ENCODE data around the gene TMEM54. TPM values are rescaled to one million over a fixed set of nuclear protein-coding genes. Genes with fewer than 3 reads are reported as not detected.

The TMEM54 gene
- total RNA-seq, 1 donor from 2014 or later, result 30.6 TPM

DNA sequence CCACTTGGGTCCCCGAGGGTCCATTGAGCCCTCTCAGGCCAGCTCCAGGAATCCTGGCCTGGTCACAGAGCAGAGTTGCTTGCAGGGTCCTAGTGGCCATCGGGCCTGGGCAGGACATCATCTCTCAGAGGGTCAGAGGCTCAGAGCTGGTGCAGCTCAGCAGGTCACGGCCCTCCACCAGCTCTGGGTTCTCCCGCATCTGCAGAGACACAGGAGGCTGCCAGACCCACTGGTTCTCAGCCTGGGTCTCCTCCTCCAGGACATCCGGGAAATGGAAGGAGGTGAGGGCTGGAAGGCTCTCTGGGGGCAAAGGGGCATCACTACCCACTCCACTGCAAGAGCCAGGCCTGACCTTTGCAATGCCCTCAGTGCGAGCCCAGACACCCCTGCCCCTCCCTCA lies 6.5 kb downstream of the TMEM54 start:
- no peak for DNase-seq

DNA sequence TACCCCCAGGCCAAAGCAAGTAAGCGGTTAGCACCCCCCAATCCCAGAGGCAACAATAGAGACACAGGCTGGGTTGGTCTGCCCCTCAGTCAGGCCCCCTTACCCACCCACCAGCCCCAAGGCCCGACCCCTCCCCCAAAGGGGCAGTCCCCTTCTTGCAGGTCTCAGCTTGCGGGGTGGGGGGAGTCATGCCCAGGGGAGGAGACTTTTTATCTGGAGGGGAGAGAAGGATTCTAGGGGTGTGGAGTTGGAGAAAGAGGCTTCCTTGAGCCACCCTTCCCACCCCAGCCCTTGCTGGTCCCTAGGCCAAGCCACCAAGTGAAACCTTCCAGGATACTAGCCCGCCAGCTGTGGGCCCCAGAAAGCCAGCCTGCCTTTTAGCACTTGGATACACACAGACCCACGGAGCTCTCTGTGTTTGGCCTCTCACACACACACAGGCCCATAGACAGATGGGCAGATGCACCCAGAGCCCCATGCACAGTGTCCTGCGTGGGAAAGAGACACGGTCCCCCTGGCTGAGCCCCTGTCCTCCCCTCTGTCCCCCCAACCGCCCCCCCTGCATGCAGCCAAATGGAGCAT lies 7.1 kb downstream of the TMEM54 start:
- no peak for DNase-seq

DNA sequence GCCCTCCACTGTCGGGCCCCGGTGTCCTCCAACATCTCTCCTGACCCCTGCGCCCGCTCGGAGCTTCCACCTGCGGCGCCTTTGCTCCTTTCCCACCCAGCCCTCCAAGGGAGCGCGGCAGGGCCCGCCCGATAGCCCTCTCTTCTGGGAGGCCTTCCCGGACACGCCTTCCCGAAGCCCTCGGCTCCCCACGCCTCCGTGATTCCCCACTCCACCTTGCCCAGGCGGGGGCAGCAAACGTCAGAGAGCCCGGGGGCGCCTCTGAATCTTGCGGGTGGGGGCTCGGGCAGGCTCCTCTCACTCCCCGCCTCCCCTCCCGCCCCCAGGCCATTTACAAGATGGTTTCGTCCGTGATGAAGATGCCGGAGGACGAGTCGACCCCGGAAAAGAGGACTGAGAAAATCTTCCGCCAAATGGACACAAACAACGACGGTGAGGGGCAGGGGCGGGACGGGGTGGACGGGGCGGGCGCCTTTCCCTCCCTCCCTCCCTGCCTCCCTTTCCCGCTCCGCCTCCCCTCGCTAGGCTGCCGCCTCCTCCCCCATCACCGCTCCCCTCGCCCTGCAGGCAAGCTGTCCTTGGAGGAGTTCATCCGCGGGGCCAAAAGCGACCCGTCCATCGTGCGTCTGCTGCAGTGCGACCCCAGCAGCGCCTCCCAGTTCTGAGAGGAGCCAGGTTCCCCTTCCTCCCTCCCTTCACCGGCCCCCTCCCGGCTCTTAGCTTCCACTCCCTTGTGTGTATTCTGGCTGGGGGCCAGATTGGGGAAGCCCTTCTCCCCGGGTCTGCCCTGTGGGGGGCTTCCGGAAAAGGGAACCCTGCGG lies 7.8 kb downstream of the TMEM54 start:
- peak; percentile 35 for DNase-seq

DNA sequence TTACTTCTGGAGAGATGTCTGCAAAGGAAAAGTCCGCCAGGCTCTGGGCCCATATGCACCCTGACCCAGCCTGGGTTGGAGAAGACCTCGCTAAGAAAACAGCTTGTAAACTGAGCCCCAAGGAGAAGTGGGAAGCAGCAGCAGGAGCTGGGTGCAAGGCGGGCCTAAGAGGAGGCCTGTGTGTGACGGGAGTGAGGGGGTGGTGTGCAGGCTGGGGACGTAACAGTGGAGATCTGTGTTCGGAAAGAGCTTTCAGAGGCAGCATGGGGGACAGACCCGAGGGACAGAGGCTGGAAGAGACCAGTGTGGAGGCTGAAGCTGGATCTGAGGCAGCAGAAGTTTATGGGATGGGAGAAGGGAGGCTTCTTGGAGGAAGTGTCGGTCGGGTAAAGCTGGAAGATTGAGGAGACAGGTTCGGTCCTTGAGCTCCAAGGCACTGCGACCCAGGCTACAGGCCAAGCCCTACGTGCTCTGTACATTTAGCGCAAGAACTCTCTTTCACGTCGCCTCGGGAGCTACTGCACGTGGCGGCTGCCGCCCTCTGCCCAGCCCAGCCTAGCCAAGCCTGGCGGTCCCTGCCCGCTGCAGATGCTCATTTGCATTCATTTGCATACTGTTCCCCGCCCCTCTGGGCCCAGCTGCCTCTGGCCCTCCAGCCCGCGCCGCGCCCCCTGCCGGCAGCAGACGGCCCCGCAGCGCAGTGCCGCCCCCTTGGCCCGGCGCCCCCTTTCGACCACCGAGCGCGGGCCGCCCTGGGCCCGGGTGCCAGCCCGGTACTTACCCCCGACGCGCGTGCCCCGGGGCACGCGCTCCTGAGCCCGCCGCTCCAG lies 8.6 kb downstream of the TMEM54 start:
- DNase-seq, result peak; percentile 54

DNA sequence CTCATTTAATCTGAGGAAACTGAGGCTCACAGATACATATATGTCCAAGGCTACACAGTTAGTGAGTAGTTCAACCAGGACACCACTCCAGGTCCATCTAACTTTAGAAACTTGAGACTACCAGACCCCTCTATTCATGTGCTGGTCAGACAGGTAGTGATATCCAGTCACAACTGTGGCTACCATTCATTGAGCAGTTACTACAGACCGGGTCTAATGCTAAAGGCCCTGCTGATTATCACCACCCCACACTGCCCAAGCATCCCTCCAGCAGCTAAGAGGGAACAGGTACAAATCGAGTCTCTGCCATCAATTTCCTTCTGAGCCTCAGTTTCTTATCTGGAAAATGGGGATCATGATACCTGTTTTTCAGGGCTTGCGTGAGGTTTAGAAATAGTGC lies 9.6 kb downstream of the TMEM54 start:
- no peak for DNase-seq

DNA sequence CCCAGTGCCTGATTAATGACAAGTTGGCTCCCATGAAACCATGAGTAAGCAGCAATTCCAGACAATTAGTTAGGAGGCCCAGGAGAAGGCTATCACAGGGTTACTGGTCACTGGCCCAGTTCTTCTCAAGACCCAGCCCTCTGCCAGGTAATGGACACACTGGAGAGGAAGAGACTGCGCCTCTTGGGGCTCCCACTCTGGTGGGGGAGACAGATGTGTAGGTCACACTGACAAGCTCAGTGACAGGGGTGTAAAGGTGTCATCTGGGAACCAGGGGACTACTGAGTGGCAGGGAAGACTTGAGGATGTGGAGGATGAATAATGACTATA lies 10.0 kb downstream of the TMEM54 start:
- no peak for DNase-seq

DNA sequence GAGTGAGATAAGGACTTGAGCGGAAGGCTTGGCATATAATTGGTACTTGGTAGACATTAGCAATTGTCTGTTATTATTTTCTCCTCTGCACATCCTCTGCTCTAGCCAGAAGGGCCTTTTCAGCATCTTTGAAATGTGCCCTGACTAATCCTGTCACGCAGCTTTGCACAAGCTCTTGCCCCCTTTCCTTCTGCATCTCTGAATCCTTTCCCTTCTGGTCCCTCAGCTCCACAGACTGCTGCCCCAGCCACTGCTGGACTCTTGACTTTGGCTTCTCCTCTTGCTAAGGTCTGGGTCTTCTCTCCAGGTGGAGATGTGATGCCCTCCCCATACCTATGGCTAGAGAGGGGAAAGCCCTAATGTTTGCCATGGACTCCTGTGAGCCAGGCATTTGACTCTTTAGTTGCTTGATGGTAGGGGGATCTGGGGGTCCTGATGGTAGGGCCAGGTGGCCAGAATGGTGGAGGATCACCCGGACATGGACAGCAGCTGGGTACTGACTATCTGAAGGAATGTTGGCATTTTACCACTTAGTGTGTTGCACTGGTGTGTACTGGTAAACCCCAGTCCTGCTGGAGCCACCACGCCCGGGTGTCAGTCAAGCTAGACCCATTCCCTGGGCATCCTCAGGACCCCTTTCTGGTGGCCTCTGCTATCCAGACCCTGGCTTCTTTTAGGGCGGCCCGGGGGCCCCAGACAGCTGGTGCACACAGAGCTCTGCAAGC lies 10.5 kb downstream of the TMEM54 start:
- DNase-seq, result no peak

DNA sequence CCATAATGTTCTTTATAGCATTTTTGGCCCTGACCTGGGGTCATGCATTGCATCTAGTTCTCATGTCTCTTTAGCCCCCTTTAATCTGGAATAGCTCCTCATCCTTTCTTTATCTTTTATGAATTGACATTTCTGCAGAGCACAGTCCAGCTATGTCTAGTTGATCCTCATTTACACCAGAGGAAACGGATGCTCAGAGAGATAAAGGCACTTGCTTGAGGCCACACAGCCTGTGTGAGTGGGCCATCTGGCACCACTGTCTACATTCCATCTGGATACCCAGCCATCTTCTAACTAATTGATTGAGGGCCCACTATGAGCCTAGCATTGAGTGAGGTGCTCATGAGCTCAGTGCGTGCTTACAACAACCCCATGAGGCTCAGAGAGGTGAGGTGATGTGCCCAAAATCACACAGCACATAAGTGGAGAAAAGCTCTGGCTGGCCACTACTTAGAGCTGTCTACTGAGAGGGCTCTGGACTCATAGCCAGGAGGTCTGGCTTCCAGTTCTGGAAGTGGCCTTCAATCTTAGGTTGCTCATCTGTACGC lies 11.4 kb downstream of the TMEM54 start:
- no peak for DNase-seq

DNA sequence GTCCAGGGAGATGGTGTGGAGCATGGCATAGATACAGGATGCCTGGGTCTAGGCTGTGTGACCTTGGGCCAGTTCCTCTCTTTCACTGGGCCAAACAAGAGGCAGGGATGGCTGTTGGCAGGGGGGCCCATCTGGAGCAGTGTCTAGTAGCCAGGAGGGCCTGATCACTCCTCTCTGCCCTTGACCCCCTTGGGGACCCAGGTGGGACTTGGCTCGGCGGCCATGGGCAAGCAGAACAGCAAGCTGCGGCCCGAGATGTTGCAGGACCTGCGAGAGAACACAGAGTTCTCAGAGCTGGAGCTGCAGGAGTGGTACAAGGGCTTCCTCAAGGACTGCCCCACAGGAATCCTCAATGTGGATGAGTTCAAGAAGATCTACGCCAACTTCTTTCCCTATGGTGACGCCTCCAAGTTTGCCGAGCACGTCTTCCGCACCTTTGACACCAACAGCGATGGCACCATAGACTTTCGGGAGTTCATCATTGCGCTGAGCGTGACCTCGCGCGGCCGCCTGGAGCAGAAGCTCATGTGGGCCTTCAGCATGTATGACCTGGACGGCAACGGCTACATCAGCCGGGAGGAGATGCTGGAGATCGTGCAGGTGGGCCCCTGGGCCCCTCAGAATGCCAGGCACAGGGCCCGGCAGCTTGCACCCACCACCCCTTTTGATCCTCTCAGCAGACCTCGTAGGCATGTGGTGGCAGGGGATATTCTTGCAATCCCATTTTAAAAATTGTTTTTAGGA lies 12.3 kb downstream of the TMEM54 start:
- no peak for DNase-seq

DNA sequence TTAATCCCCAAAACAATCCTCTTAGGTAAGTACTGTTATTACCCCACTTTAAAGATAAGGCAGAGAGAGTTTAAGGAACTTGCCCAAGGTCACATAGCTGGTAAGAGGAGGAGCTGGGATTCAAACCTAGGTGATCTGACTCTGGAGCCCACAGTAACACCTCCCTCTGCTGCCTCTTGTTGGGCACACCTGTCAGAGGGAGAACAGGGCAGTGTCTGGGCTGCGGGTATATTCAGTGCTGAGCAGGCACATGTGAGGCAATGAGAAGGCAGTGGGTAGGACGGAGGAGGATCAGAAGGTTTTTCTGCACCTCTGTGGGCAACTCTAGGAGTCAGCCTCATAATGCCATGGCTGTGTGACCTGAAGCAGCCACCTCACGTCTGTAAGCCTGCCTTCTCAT lies 13.1 kb downstream of the TMEM54 start:
- no peak for DNase-seq

DNA sequence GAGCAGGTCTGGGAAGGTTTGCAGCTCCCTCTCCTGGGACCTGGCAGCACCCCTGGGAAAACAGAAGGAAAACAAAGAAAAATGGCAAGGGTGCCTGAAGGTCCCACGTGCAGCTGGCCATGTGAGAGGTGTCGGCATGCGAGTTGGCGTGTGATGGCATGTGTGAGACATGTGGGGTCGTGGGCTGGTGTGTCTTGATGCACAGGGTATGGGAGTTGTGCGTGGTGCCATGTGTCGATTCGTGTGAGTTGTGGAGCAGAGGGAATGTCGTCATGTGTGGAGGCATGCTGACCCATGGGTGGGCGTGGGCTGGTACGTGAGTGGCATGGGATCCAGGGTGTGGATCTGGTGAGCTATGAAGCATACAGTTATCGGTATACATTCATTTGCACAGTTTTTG lies 13.6 kb downstream of the TMEM54 start:
- DNase-seq, result no peak

DNA sequence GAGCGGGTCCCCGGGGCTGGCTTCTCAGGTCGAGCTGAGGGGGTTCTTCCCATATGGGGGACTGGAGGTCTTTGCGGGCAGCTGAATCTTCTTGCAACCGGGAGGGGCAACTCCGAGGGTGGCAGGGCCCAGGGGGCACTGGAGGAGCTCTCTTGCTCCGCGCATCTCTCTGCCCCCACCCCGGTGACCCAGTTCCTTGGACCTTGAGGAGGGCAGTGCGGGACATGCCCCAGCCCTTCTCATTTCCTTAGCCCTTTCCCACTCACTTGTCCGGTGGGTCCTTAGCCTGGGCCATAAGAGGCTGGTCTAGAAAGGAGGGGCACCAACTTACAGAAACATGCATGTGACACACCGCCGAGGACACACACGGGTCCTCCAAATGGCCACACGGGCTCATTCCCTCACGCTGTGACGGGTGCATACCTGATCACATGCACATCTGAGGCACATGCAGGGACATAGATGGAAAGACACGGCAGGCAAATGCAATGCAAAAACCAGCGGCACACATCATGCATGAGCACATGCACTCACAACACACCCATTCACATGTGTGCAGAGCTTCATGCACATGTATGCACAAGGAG lies 14.3 kb downstream of the TMEM54 start:
- DNase-seq, result no peak

DNA sequence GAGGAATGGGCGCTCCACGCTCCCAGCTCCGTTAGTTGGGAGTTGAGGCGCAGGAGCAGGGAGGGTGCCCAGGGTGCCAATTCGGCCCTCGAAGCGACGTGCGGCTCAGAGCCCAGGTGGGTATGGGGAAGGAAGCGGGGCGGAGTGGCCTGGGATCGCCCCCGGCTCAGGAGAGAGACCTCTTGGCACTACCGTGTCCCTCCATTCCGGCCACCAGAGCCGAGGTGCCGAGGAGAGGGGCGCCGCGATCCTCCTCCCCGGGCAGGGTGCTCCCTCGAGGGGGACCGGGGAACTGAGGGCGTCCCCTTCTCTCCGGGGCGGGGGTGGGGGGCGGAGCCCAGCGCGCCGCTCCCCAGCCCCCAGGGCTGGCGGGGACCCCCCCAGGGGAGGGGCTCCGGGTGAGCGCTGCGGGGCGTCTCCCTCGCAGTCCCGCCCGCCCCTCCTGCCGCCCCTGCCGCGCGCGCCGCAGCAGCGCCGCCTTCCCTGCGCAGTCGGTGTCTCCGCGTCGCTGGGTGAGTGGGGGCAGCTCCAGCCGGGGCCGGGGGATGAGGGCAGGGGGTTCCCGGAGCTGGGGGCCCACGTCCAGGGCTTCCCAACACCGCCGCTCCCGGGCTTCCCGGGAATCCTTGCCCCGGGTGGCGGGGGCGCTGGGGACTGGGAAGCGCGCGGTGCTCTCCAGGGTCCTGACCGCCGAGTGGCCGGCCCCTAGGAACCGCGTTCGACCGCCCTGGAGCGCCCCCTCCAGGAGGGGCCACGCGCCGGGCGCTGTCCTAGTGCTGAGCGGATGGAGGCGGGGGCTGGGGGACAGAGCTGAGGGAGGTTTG lies 15.0 kb downstream of the TMEM54 start, which contains the start of gene HPCA:
Gene HPCA (plus strand): TSS at position 488 of the 824 bp plus-strand sequence. CDS start 2,408 bp downstream, outside the sequence.
- peak; percentile 78 for DNase-seq

DNA sequence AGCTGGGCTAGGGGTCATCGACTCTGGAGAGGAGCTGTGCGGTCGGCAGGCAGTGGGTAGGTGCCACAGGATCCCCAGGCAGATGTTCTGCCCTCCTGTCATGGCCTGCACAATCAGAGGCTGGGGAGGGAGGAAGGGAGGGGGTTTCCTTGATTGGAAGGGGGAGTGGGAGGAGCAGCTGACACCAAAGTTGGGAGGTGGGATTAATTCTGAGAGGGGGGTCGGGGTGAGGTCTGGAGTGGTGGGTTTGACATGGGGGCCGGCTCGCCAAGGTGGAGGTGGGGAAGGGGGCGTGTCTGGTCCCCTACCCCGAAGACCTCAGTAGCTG lies 15.5 kb downstream of the TMEM54 start:
- DNase-seq, result no peak

DNA sequence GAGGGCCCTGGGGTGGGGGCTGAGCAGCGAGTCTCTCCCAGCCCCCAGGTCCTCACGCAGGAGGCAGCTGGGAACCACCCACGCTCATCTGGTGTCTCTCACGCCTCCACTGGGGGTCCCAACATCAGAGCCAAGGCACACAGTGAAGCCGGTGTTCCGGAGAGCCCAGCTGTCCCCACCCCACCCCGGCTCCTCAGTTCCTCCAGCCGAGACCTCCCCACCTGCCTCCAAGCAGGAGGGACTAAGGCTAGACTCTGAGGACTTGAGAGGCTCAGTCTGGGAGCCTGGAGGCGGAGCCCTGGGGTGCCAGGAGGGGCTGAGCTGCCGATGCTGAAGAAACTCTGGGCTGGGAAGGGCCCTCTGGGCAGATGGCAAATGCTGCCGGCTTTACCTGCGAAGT lies 16.5 kb downstream of the TMEM54 start:
- no peak for DNase-seq

DNA sequence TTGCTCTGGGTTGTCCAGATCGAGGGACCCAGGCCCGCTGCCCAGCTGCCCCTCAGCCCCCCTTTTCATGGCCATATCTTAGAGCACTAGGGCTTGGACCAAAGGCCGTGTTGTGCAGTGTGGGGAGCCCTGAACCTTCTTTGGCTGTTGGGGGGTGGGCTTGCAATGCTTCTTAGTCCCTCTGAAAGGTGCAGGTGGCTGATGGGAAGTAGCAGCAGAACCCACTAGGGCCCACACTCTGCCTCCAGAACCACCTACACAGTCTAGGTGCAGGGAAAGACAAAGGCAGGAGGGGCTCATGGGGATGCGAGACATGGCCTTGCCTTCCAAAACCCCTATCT lies 17.2 kb downstream of the TMEM54 start:
- no peak for DNase-seq

DNA sequence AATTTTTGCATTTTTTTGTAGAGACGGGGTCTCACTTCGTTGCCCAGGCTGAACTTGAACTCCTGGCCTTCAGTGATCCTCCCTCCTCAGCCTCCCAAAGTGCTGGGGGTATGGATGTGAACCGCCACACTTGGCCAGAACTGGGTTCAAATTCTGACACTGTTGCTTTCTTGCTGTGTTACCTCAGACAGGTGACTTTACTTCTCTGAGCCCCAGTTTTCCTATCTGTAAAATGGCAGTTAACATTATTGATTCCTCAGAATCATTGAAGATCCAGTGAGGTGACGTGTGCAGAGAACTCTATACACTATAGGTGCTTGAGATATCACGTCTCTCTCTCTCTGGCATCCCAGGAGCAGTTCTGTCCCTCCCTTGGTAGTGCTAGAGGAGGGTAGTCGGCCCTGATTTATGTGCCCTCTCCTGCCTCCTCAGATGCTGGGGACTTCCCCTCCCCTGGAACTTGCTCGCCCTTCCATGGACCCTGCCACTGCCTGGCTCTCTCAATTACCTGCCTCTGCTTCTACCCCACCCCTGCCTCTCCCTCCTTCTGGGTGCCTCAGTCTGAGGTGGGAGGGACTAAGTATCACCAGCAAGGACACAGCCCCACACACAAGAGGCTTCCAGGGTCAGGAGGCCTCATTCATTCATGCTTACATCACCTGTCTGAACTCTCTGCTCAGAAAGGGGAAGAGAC lies 17.7 kb downstream of the TMEM54 start:
- DNase-seq, result no peak

DNA sequence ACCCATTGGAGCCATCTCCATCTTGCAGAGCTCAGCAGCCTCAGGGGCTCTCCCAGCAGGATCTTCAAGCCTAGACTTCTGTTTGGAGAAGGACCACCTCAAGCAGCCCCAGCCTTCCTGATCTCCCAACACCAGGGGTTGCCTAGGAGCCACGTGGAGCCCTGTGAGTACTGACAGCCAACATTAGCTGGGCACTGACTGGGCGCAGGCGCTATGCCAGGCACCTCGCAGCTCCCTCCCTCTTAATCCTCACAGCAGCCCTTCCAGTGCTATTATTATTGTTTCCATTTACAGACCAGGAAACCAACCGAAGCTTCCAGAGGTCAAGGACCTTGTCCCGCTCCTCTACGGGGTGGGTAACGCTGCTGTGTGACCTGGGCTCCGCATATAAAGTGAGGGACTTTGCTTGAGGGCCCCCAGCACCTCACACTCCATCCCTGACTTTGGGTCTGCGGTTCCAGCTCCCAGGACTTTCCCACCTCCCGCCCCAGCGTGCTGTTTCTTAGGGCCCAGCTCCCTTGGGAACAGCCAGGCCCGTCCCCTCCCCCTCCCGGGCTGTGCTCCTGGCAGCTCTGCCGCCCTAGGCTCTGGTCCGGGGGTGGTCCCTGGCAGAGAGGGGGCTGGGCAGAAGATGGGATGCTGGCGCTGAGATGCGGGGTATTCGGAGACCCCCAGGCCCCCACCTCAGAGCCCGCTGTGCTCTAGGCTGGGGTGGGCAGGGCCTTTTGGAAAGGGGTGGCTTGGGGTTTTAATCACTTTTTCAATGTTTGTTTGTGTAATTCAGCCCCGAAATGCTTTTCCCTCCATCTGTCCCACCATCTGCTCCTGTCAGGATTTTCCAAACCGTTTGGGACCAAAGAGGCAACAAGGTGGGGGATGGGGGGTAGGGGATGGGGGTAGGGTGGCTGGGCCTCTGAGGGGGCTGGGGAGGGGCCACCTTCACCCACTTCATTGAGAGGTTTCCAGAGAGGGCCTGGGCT lies 19.0 kb downstream of the TMEM54 start:
- no peak for DNase-seq

DNA sequence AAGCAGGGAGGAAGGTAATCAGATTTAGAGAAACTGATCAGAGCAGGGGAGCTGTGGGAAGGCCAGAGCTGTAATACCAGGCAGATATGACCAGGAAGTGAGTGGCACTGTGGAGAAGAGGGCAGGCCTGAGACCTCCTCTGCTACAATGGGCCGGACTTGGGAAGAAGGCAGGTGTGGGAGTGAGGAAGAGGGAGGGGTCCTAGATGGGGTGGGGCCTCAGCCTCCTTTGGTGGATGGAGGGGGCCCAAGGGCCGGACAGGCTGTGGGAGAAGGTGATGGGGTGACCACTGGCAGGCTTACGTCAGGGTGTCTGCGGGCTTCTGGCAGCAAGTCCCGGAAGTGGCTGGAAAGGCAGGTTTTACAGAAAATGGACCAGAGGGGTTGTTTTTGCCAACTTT lies 19.9 kb downstream of the TMEM54 start:
- no peak for DNase-seq

All from dermis blood vessel endothelial cell (primary cell).